ENCODE data around the gene CDH5. TPM values are rescaled to one million over a fixed set of nuclear protein-coding genes. Genes with fewer than 3 reads are reported as not detected.

CDH5 gene
- total and polyA plus RNA-seq, 8 donors, result 77.2 to 179 (median 154) TPM

- no peaks in the 10 kb centered on the region for H3K9me3 ChIP-seq
- TF ChIP-seq, protein P1, sequence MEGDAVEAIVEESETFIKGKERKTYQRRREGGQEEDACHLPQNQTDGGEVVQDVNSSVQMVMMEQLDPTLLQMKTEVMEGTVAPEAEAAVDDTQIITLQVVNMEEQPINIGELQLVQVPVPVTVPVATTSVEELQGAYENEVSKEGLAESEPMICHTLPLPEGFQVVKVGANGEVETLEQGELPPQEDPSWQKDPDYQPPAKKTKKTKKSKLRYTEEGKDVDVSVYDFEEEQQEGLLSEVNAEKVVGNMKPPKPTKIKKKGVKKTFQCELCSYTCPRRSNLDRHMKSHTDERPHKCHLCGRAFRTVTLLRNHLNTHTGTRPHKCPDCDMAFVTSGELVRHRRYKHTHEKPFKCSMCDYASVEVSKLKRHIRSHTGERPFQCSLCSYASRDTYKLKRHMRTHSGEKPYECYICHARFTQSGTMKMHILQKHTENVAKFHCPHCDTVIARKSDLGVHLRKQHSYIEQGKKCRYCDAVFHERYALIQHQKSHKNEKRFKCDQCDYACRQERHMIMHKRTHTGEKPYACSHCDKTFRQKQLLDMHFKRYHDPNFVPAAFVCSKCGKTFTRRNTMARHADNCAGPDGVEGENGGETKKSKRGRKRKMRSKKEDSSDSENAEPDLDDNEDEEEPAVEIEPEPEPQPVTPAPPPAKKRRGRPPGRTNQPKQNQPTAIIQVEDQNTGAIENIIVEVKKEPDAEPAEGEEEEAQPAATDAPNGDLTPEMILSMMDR (IDR thresholded peaks at IDR 0.05), result no peak
- peaks cover 0 to 28% of the 10 kb centered on the region in 2 donors for H3K27me3 ChIP-seq
- ATAC-seq, result peak; percentile 18
- intact Hi-C loops (cut with DNase I), result no loop called here
- H3K27ac ChIP-seq, result peak overlapping the region in 1 of 2 donors; percentile 78
- DNase-seq, result peak in 1 of 4 donors; percentile 57
- H3K4me1 ChIP-seq, result peaks cover 3 to 50% of the 10 kb centered on the region in 2 donors
- no peaks in the 10 kb centered on the region for H3K36me3 ChIP-seq
- H3K4me3 ChIP-seq, result no peak overlapping the region
These were observed 2.2 kb upstream of the CDH5 start for GRCh38 chr16:66364117-66364958.

GRCh38 chr16:66364959-66365306, 1.6 kb upstream of the CDH5 start:
- H3K4me1 ChIP-seq, result peaks cover 0 to 47% of the 10 kb centered on the region in 2 donors
- intact Hi-C loops (cut with DNase I), result no loop called here
- H3K4me3 ChIP-seq, result no peak overlapping the region
- no peak for ATAC-seq
- peak overlapping the region; percentile 53 to 78 for H3K27ac ChIP-seq
- no peak for DNase-seq
- no peaks in the 10 kb centered on the region for H3K9me3 ChIP-seq
- TF ChIP-seq, protein P1 (IDR thresholded peaks at IDR 0.05), result no peak
- peaks cover 0 to 28% of the 10 kb centered on the region in 2 donors for H3K27me3 ChIP-seq
- H3K36me3 ChIP-seq, result no peaks in the 10 kb centered on the region

GRCh38 chr16:66365651-66366050, 840 bp upstream of the CDH5 start:
- Histone ChIP-seq H3K9me3 (no peaks in the 10 kb centered on the region), H3K27ac (peak overlapping the region; percentile 65 to 78), H3K4me3 (peak overlapping the region in 1 of 2 donors; percentile 49), H3K36me3 (no peaks in the 10 kb centered on the region), H3K4me1 (peaks cover 0 to 47% of the 10 kb centered on the region in 2 donors), H3K27me3 (peaks cover 0 to 25% of the 10 kb centered on the region in 2 donors)
- TF ChIP-seq, protein P1 (IDR thresholded peaks at IDR 0.05), result no peak
- ATAC-seq (peak; percentile 14), DNase-seq (peak in 1 of 4 donors; percentile 72)
- intact Hi-C loops (cut with DNase I), result no loop called here

- DNase-seq, result peak in 1 of 4 donors; percentile 61
- H3K4me3 ChIP-seq, result peak overlapping the region; percentile 29 to 49
- ATAC-seq, result no peak
- H3K4me1 ChIP-seq, result peaks cover 0 to 52% of the 10 kb centered on the region in 2 donors
- no peaks in the 10 kb centered on the region for H3K9me3 ChIP-seq
- H3K27me3 ChIP-seq, result peaks cover 0 to 17% of the 10 kb centered on the region in 2 donors
- peak overlapping the region; percentile 76 to 78 for H3K27ac ChIP-seq
- TF ChIP-seq, protein P1 (IDR thresholded peaks at IDR 0.05), result no peak
- H3K36me3 ChIP-seq, result no peaks in the 10 kb centered on the region
- intact Hi-C loops (cut with DNase I), result no loop called here
These were observed 1.7 kb downstream of the CDH5 start for GRCh38 chr16:66367968-66368891.
